Rectal smooth muscle tissue (tissue), 1 donor: ENCODE results near the gene MAML2.

Experiments used
- H3K27ac ChIP-seq: one replicate; pipeline ENCODE4 v1.7.0; 2013; ENCODE audit warnings: low read depth, low read length, inconsistent platforms
- H3K27me3 ChIP-seq: one replicate; pipeline ENCODE4 v1.7.0; 2013; ENCODE audit warnings: low read length; ENCODE audit not compliant: control insufficient read depth, insufficient read depth
- H3K36me3 ChIP-seq: one replicate; pipeline ENCODE4 v1.7.0; 2013; ENCODE audit warnings: low read length; ENCODE audit not compliant: control insufficient read depth, insufficient read depth
- H3K4me1 ChIP-seq: one replicate; pipeline ENCODE4 v1.7.0; 2013; ENCODE audit warnings: low read length; ENCODE audit not compliant: control insufficient read depth, insufficient read depth
- H3K4me3 ChIP-seq: one replicate; pipeline ENCODE4 v1.7.0; 2013; ENCODE audit warnings: low read length
- H3K9ac ChIP-seq: one replicate; pipeline ENCODE4 v1.7.0; 2013; ENCODE audit warnings: low read length

MAML2 gene

GRCh38 chr11:96051820-96052219 is 291.2 kb downstream of the MAML2 start:
- Histone ChIP-seq H3K27ac (no peak overlapping the region), H3K27me3 (no peaks in the 10 kb centered on the region), H3K36me3 (no peaks in the 10 kb centered on the region), H3K9ac (no peak overlapping the region), H3K4me1 (peaks cover 3% of the 10 kb centered on the region), H3K4me3 (no peak overlapping the region)

GRCh38 chr11:96050435-96051182 is 292.4 kb downstream of the MAML2 start:
- Histone ChIP-seq H3K27me3 (no peaks in the 10 kb centered on the region), H3K27ac (no peak overlapping the region), H3K9ac (no peak overlapping the region), H3K36me3 (no peaks in the 10 kb centered on the region), H3K4me1 (peaks cover 9% of the 10 kb centered on the region), H3K4me3 (no peak overlapping the region)

GRCh38 chr11:96049426-96049825 is 293.6 kb downstream of the MAML2 start:
- H3K4me3 ChIP-seq, result no peak overlapping the region
- H3K4me1 ChIP-seq, result peaks cover 5% of the 10 kb centered on the region
- H3K27me3 ChIP-seq, result no peaks in the 10 kb centered on the region
- no peaks in the 10 kb centered on the region for H3K36me3 ChIP-seq
- no peak overlapping the region for H3K27ac ChIP-seq
- H3K9ac ChIP-seq, result no peak overlapping the region

- Histone ChIP-seq H3K27ac (no peak overlapping the region), H3K9ac (no peak overlapping the region), H3K4me1 (peaks cover 5% of the 10 kb centered on the region), H3K4me3 (peak overlapping the region; percentile 49), H3K36me3 (no peaks in the 10 kb centered on the region), H3K27me3 (no peaks in the 10 kb centered on the region)
These were observed 297.2 kb downstream of the MAML2 start for GRCh38 chr11:96045622-96046456.

- no peak overlapping the region for H3K27ac ChIP-seq
- peaks cover 5% of the 10 kb centered on the region for H3K4me1 ChIP-seq
- no peak overlapping the region for H3K4me3 ChIP-seq
- no peaks in the 10 kb centered on the region for H3K36me3 ChIP-seq
- no peak overlapping the region for H3K9ac ChIP-seq
- H3K27me3 ChIP-seq, result no peaks in the 10 kb centered on the region
These were observed 298.2 kb downstream of the MAML2 start for GRCh38 chr11:96044747-96045146.

GRCh38 chr11:96044311-96044710 is 298.7 kb downstream of the MAML2 start:
- H3K27me3 ChIP-seq, result no peaks in the 10 kb centered on the region
- peaks cover 5% of the 10 kb centered on the region for H3K4me1 ChIP-seq
- no peak overlapping the region for H3K4me3 ChIP-seq
- no peaks in the 10 kb centered on the region for H3K36me3 ChIP-seq
- no peak overlapping the region for H3K9ac ChIP-seq
- no peak overlapping the region for H3K27ac ChIP-seq

- H3K36me3 ChIP-seq, result no peaks in the 10 kb centered on the region
- no peak overlapping the region for H3K4me3 ChIP-seq
- no peaks in the 10 kb centered on the region for H3K27me3 ChIP-seq
- no peak overlapping the region for H3K9ac ChIP-seq
- H3K4me1 ChIP-seq, result peaks cover 5% of the 10 kb centered on the region
- H3K27ac ChIP-seq, result no peak overlapping the region
These were observed 299.7 kb downstream of the MAML2 start for GRCh38 chr11:96043291-96043690.

GRCh38 chr11:96038046-96038445 is 304.9 kb downstream of the MAML2 start:
- Histone ChIP-seq H3K9ac (no peak overlapping the region), H3K36me3 (no peaks in the 10 kb centered on the region), H3K4me1 (no peaks in the 10 kb centered on the region), H3K4me3 (no peak overlapping the region), H3K27me3 (no peaks in the 10 kb centered on the region), H3K27ac (no peak overlapping the region)

GRCh38 chr11:96037405-96037949 is 305.5 kb downstream of the MAML2 start:
- Histone ChIP-seq H3K27me3 (no peaks in the 10 kb centered on the region), H3K4me1 (no peaks in the 10 kb centered on the region), H3K27ac (no peak overlapping the region), H3K9ac (no peak overlapping the region), H3K36me3 (no peaks in the 10 kb centered on the region), H3K4me3 (no peak overlapping the region)

GRCh38 chr11:96036863-96037262 is 306.1 kb downstream of the MAML2 start:
- Histone ChIP-seq H3K27me3 (no peaks in the 10 kb centered on the region), H3K36me3 (no peaks in the 10 kb centered on the region), H3K27ac (no peak overlapping the region), H3K4me3 (no peak overlapping the region), H3K9ac (no peak overlapping the region), H3K4me1 (no peaks in the 10 kb centered on the region)

GRCh38 chr11:96035740-96036078 is 307.3 kb downstream of the MAML2 start:
- Histone ChIP-seq H3K9ac (no peak overlapping the region), H3K27ac (no peak overlapping the region), H3K4me3 (no peak overlapping the region), H3K36me3 (no peaks in the 10 kb centered on the region), H3K4me1 (no peaks in the 10 kb centered on the region), H3K27me3 (no peaks in the 10 kb centered on the region)

GRCh38 chr11:96035031-96035739 is 307.8 kb downstream of the MAML2 start:
- Histone ChIP-seq H3K4me3 (no peak overlapping the region), H3K27me3 (no peaks in the 10 kb centered on the region), H3K27ac (no peak overlapping the region), H3K9ac (no peak overlapping the region), H3K36me3 (no peaks in the 10 kb centered on the region), H3K4me1 (no peaks in the 10 kb centered on the region)
